OCI-LY3 (cell line): ENCODE results near the gene SFRP5.

Source experiments
- H2AFZ ChIP-seq: fragments of 200-600, 300-600 bp; shearing (Covaris generic); 2 replicates; pipeline ENCODE4 v1.6.0; 2014; ENCODE audit warnings: antibody characterized with exemption, low read depth, low read length
- H3K27ac ChIP-seq: fragments of 200-600, 300-600 bp; sonication (generic); 2 replicates; pipeline ENCODE4 v1.5.1; 2014; ENCODE audit warnings: mild to moderate bottlenecking, low read length, moderate library complexity, mixed read lengths
- H3K27me3 ChIP-seq: fragments of 200-600, 300-600 bp; sonication (generic); 2 replicates; pipeline ENCODE4 v1.6.1; 2014; ENCODE audit warnings: low read depth, low read length, mixed read lengths
- H3K36me3 ChIP-seq: fragments of 200-600, 300-600 bp; sonication (generic); replicated peaks from 2 replicates; pipeline ENCODE3; 2014; ENCODE audit warnings: low read depth, low read length, mixed read lengths
- H3K4me1 ChIP-seq: fragments of 300-600, 200-600 bp; sonication (generic); 2 replicates; pipeline ENCODE4 v1.6.1; 2014; ENCODE audit warnings: low read length, mixed read lengths
- H3K4me2 ChIP-seq: fragments of 200-600, 300-600 bp; sonication (generic); 2 replicates; pipeline ENCODE4 v1.6.1; 2014; ENCODE audit warnings: low read length, mixed read lengths
- H3K4me3 ChIP-seq: fragments of 300-600, 200-600 bp; sonication (generic); 2 replicates; pipeline ENCODE4 v1.5.1; 2014; ENCODE audit warnings: antibody characterized with exemption, mild to moderate bottlenecking, low read length, moderate library complexity
- H3K79me2 ChIP-seq: fragments of 300-600, 200-600 bp; shearing (Covaris generic); 2 replicates; pipeline ENCODE4 v1.6.1; 2014; ENCODE audit warnings: mild to moderate bottlenecking, low read length, mixed read lengths
- H3K9ac ChIP-seq: fragments of 300-600, 200-600 bp; shearing (Covaris generic); 2 replicates; pipeline ENCODE4 v1.6.0; 2014; ENCODE audit warnings: mild to moderate bottlenecking, low read length, moderate library complexity
- H3K9me3 ChIP-seq: fragments of 200-600, 300-600 bp; shearing (Covaris generic); 2 replicates; pipeline ENCODE4 v1.6.1; 2014; ENCODE audit warnings: low read length, mixed read lengths; ENCODE audit not compliant: insufficient read depth
- H4K20me1 ChIP-seq: fragments of 200-600, 300-600 bp; sonication (generic); 2 replicates; pipeline ENCODE4 v1.6.1; 2016; ENCODE audit warnings: low read length, mixed read lengths; ENCODE audit not compliant: insufficient read depth
- CTCF ChIP-seq: fragments of 200-600, 300-600 bp; sonication (generic); IDR thresholded peaks from 2 replicates; pipeline ENCODE4 v1.5.1; 2014; ENCODE audit warnings: antibody characterized with exemption, low read length, low read depth
- EZH2phosphoT487 ChIP-seq: fragments of 200-600 bp; shearing (Covaris generic); IDR thresholded peaks from 2 replicates; pipeline ENCODE4 v1.6.1; 2018; ENCODE audit warnings: antibody characterized with exemption, mixed run types, low read depth

Gene SFRP5

GRCh38 chr10:97757471-97757870, 14.3 kb downstream of the SFRP5 start:
- Histone ChIP-seq H4K20me1 (no peaks in the 10 kb centered on the region), H3K36me3 (peaks cover 23% of the 10 kb centered on the region), H3K79me2 (no peaks in the 10 kb centered on the region), H3K4me3 (no peak overlapping the region), H3K27me3 (no peaks in the 10 kb centered on the region), H2AFZ (no peak overlapping the region), H3K4me2 (no peak overlapping the region), H3K9ac (no peak overlapping the region), H3K4me1 (no peaks in the 10 kb centered on the region), H3K27ac (no peak overlapping the region), H3K9me3 (no peaks in the 10 kb centered on the region)
- no peak for TF ChIP-seq CTCF

GRCh38 chr10:97755718-97756117, 16.1 kb downstream of the SFRP5 start:
- Histone ChIP-seq H2AFZ (no peak overlapping the region), H3K9me3 (no peaks in the 10 kb centered on the region), H3K4me1 (no peaks in the 10 kb centered on the region), H3K36me3 (peaks cover 23% of the 10 kb centered on the region), H3K27ac (no peak overlapping the region), H3K9ac (no peak overlapping the region), H4K20me1 (no peaks in the 10 kb centered on the region), H3K4me3 (no peak overlapping the region), H3K27me3 (no peaks in the 10 kb centered on the region), H3K79me2 (no peaks in the 10 kb centered on the region), H3K4me2 (no peak overlapping the region)
- no peak for TF ChIP-seq EZH2phosphoT487
- TF ChIP-seq CTCF = no peak

- H3K27ac ChIP-seq = no peak overlapping the region
- H3K4me3 ChIP-seq = no peak overlapping the region
- peaks cover 19% of the 10 kb centered on the region for H3K36me3 ChIP-seq
- H2AFZ ChIP-seq = no peak overlapping the region
- H4K20me1 ChIP-seq = no peaks in the 10 kb centered on the region
- no peaks in the 10 kb centered on the region for H3K9me3 ChIP-seq
- TF ChIP-seq EZH2phosphoT487 (no peak), CTCF (no peak)
- H3K4me1 ChIP-seq = no peaks in the 10 kb centered on the region
- H3K27me3 ChIP-seq = no peaks in the 10 kb centered on the region
- no peaks in the 10 kb centered on the region for H3K79me2 ChIP-seq
- no peak overlapping the region for H3K9ac ChIP-seq
- H3K4me2 ChIP-seq = no peak overlapping the region
These were observed 17.1 kb downstream of the SFRP5 start for GRCh38 chr10:97754726-97755125.

GRCh38 chr10:97752956-97753355, 18.8 kb downstream of the SFRP5 start:
- TF ChIP-seq EZH2phosphoT487 (no peak), CTCF (no peak)

More at GRCh38 chr10:97752956-97753355, 18.8 kb downstream of the SFRP5 start:
- Histone ChIP-seq H3K79me2 (no peaks in the 10 kb centered on the region), H4K20me1 (no peaks in the 10 kb centered on the region), H2AFZ (no peak overlapping the region), H3K27me3 (no peaks in the 10 kb centered on the region), H3K36me3 (peaks cover 17% of the 10 kb centered on the region), H3K27ac (no peak overlapping the region), H3K9ac (no peak overlapping the region), H3K9me3 (no peaks in the 10 kb centered on the region), H3K4me1 (no peaks in the 10 kb centered on the region), H3K4me2 (no peak overlapping the region), H3K4me3 (no peak overlapping the region)
